A673 (cell line): ENCODE results near the gene GMDS. TPM values are rescaled to one million over a fixed set of nuclear protein-coding genes. Genes with fewer than 3 reads are reported as not detected.

Source experiments
- BruUV-seq: library from RNA; stranded (reverse); fragments of 400-500 nt; replicated peaks from 2 replicates; lab custom pipeline; 2021; lab: Mats Ljungman, UMichigan
- CTCF ChIA-PET: fragments of 300-600 bp; sonication (Branson Sonifier 250); formaldehyde crosslinking; loops from one replicate; lab custom pipeline; 2022; ENCODE audit warnings: antibody characterized with exemption; lab: Charles Lee
- POLR2A ChIA-PET: fragments of 300-600 bp; sonication (Branson Sonifier 250); formaldehyde crosslinking; loops from one replicate; lab custom pipeline; 2022; ENCODE audit warnings: antibody characterized with exemption; ENCODE audit not compliant: low non-redundant PET; lab: Charles Lee
- DNase-seq: peaks from one replicate; pipeline ENCODE4 v3.0.0-alpha.2; 2015; ENCODE audit warnings: low spot score
- H3K27ac ChIP-seq: fragments of 200-600 bp; sonication (generic); 2 replicates; pipeline ENCODE4 v1.5.1; 2016; ENCODE audit warnings: mixed run types, low read depth, mild to moderate bottlenecking, mixed read lengths, antibody characterized with exemption, low read length; ENCODE audit not compliant: poor library complexity, severe bottlenecking
- H3K27me3 ChIP-seq: fragments of 200-600 bp; sonication (generic); replicated peaks from 2 replicates; pipeline ENCODE4 v1.6.1; 2017; ENCODE audit warnings: mixed run types, low read depth, mild to moderate bottlenecking, mixed read lengths, antibody characterized with exemption, low read length; ENCODE audit not compliant: insufficient read depth, poor library complexity
- H3K36me3 ChIP-seq: fragments of 200-600 bp; sonication (generic); 2 replicates; pipeline ENCODE4 v1.6.1; 2016; ENCODE audit warnings: mixed run types, mild to moderate bottlenecking, mixed read lengths, antibody characterized with exemption, low read length; ENCODE audit not compliant: insufficient read depth, poor library complexity, severe bottlenecking
- H3K4me1 ChIP-seq: fragments of 200-600 bp; sonication (generic); 2 replicates; pipeline ENCODE4 v1.6.1; 2017; ENCODE audit warnings: mixed run types, mild to moderate bottlenecking, mixed read lengths, antibody characterized with exemption, low read length; ENCODE audit not compliant: insufficient read depth, poor library complexity, severe bottlenecking
- H3K4me3 ChIP-seq: fragments of 200-600 bp; sonication (generic); 2 replicates; pipeline ENCODE4 v1.5.1; 2016; ENCODE audit warnings: low read depth, mixed run types, mild to moderate bottlenecking, mixed read lengths, low read length; ENCODE audit not compliant: poor library complexity, severe bottlenecking
- H3K9me3 ChIP-seq: fragments of 200-600 bp; sonication (generic); 2 replicates; pipeline ENCODE4 v1.6.1; 2016; ENCODE audit warnings: mixed run types, low read depth, mild to moderate bottlenecking, mixed read lengths, antibody characterized with exemption, low read length; ENCODE audit not compliant: poor library complexity, severe bottlenecking
- EZH2 ChIP-seq: fragments of 200-600 bp; sonication (generic); IDR thresholded peaks from 2 replicates; pipeline ENCODE4 v1.6.1; 2017; ENCODE audit warnings: borderline replicate concordance, low read depth, mild to moderate bottlenecking, mixed read lengths, antibody characterized with exemption, low read length; ENCODE audit not compliant: poor library complexity, severe bottlenecking
- intact Hi-C: fragments of 100-400 bp; cut with micrococcal nuclease; formaldehyde crosslinking; loops from one replicate; pipeline ENCODE4 v1.10.0; 2022; ENCODE audit not compliant: unreplicated experiment
- total RNA-seq: library from RNA; stranded (reverse); gene quantifications from 2 replicates; pipeline ENCODE4 v1.2.3, GENCODE V29; 2021
- TF ChIP-seq, protein P1 (sequence below): fragments of 300-800, 200-600 bp; sonication (generic); conservative IDR thresholded peaks from 2 replicates; pipeline ENCODE4 v1.5.1; 2017; ENCODE audit warnings: low read depth, mild to moderate bottlenecking, antibody characterized with exemption, low read length, moderate library complexity, mixed read lengths

GMDS gene
- total RNA-seq, 1 experiment from 2014 or later: 15.2 TPM

GRCh38 chr6:1984346-1984994 is 260.9 kb downstream of the GMDS start:
- POLR2A ChIA-PET: no interaction called here
- DNase-seq: no peak
- TF ChIP-seq EZH2: no peak
- TF ChIP-seq, protein P1, sequence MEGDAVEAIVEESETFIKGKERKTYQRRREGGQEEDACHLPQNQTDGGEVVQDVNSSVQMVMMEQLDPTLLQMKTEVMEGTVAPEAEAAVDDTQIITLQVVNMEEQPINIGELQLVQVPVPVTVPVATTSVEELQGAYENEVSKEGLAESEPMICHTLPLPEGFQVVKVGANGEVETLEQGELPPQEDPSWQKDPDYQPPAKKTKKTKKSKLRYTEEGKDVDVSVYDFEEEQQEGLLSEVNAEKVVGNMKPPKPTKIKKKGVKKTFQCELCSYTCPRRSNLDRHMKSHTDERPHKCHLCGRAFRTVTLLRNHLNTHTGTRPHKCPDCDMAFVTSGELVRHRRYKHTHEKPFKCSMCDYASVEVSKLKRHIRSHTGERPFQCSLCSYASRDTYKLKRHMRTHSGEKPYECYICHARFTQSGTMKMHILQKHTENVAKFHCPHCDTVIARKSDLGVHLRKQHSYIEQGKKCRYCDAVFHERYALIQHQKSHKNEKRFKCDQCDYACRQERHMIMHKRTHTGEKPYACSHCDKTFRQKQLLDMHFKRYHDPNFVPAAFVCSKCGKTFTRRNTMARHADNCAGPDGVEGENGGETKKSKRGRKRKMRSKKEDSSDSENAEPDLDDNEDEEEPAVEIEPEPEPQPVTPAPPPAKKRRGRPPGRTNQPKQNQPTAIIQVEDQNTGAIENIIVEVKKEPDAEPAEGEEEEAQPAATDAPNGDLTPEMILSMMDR: no peak
- Histone ChIP-seq H3K27me3 (no peaks in the 10 kb centered on the region), H3K27ac (no peak overlapping the region), H3K9me3 (peaks cover 6% of the 10 kb centered on the region), H3K4me1 (no peaks in the 10 kb centered on the region), H3K36me3 (no peaks in the 10 kb centered on the region), H3K4me3 (no peak overlapping the region)
- BruUV-seq: no TSS peak
- CTCF ChIA-PET: no interaction called here
- intact Hi-C loops: no loop called here

DNA sequence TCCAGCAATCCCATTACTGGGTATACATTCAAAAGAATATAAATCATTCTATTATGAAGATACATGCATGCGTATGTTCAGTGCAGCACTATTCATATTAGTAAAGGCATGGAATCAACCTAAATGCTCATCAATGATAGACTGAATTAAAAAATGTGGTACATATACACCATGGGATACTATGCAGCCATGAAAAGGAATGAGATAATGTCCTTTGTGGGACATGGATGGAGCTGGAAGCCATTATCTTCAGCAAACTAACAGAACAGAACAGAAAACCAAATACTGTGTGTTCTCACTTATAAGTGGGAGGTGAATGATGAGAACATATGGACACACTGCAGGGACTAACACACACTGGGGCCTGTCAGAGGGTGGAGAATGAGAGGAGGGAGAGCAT is 261.6 kb downstream of the GMDS start:
- intact Hi-C loops: no loop called here
- CTCF ChIA-PET: no interaction called here
- TF ChIP-seq, protein P1: no peak
- TF ChIP-seq EZH2: no peak

DNA sequence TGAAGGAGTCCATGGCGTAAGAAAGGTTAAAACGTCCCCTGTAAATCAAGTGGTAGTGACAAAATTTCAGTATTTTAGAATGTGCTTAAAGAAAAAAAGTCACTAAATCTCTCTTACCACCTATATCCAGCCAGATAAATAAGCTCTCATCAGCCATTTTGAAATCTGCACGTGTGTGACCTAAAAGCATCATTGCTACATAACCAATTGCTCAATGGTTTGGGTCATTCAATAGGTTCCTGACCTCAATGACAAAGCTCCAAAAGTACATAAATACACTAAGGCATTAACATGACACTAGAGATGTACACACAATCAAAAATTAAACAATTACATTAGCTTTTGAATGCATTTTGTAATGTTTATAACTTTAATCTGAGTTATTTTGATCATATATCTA is 272.4 kb downstream of the GMDS start:
- ChIA-PET POLR2A (no interaction called here), CTCF (no interaction called here)
- no peaks in the 10 kb centered on the region for H3K36me3 ChIP-seq
- H3K9me3 ChIP-seq: no peaks in the 10 kb centered on the region
- no peak overlapping the region for H3K27ac ChIP-seq
- DNase-seq: no peak
- H3K4me3 ChIP-seq: no peak overlapping the region
- no peak for TF ChIP-seq EZH2
- TF ChIP-seq, protein P1: no peak
- H3K27me3 ChIP-seq: no peaks in the 10 kb centered on the region
- intact Hi-C loops: no loop called here
- no peaks in the 10 kb centered on the region for H3K4me1 ChIP-seq
- BruUV-seq: no TSS peak

More for the DNA sequence above, 261.6 kb downstream of the GMDS start:
- no peaks in the 10 kb centered on the region for H3K36me3 ChIP-seq
- POLR2A ChIA-PET: no interaction called here
- no peak overlapping the region for H3K27ac ChIP-seq
- no peak for DNase-seq
- no peaks in the 10 kb centered on the region for H3K27me3 ChIP-seq
- BruUV-seq: no TSS peak
- no peak overlapping the region for H3K4me3 ChIP-seq
- peaks cover 6% of the 10 kb centered on the region for H3K9me3 ChIP-seq
- H3K4me1 ChIP-seq: no peaks in the 10 kb centered on the region
